Bronchial epithelial cell (primary cell): ENCODE measurements around the gene LNP1. TPM values are rescaled to one million over a fixed set of nuclear protein-coding genes. Genes with fewer than 3 reads are reported as not detected.

ENCODE experiments used
- DNase-seq: peaks from one replicate; pipeline ENCODE4 v3.0.0-alpha.2; 2010; ENCODE audit warnings: low read depth
- FAIRE-seq: peaks from 2 replicates; lab custom pipeline; 2011; peaks lifted over from hg19 to GRCh38; lab: Jason Lieb, UNC
- H3K27me3 ChIP-seq: 2 replicates; pipeline ENCODE4 v1.5.1; 2011; ENCODE audit warnings: low read length; ENCODE audit not compliant: control insufficient read depth, insufficient read depth
- H3K36me3 ChIP-seq: 2 replicates; pipeline ENCODE4 v1.5.1; 2011; ENCODE audit warnings: low read length; ENCODE audit not compliant: control insufficient read depth, insufficient read depth
- H3K4me3 ChIP-seq: 2 replicates; pipeline ENCODE4 v1.5.1; 2011; ENCODE audit warnings: mild to moderate bottlenecking, low read depth, low read length, control low read depth
- total RNA-seq: library from RNA; depleted of rRNA; stranded (reverse); fragments of >200 nt; gene quantifications from 2 replicates; pipeline ENCODE4 v1.2.1, GENCODE V29; 2014
- TF ChIP-seq, protein P1 (sequence below): IDR thresholded peaks from 2 replicates; pipeline ENCODE4 v1.5.1; 2011; ENCODE audit warnings: mild to moderate bottlenecking, moderate library complexity, low read length, control low read depth, inconsistent platforms; ENCODE audit not compliant: insufficient read depth, severe bottlenecking

The LNP1 gene
- total RNA-seq, 1 donor from 2014 or later = 1.1 TPM

DNA sequence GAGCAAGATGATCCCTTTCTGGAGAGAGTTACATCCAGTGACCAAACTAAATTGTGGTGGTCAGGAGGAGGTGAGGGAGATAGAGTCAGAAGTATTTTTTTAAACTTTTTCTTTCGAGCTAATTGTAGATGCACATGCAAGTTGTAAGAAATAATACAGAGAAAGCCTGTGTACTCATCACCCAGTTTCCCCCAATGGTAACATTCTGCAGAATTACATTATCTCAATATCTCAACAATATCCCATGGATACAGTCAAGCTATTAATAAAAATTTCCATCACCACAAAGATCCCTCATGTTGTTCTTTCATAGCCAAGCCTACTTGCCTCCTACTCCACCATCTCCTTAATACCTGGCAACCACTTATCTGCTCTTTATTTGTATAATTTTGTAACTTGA is 87.8 kb downstream of the LNP1 start:
- TF ChIP-seq, protein P1, sequence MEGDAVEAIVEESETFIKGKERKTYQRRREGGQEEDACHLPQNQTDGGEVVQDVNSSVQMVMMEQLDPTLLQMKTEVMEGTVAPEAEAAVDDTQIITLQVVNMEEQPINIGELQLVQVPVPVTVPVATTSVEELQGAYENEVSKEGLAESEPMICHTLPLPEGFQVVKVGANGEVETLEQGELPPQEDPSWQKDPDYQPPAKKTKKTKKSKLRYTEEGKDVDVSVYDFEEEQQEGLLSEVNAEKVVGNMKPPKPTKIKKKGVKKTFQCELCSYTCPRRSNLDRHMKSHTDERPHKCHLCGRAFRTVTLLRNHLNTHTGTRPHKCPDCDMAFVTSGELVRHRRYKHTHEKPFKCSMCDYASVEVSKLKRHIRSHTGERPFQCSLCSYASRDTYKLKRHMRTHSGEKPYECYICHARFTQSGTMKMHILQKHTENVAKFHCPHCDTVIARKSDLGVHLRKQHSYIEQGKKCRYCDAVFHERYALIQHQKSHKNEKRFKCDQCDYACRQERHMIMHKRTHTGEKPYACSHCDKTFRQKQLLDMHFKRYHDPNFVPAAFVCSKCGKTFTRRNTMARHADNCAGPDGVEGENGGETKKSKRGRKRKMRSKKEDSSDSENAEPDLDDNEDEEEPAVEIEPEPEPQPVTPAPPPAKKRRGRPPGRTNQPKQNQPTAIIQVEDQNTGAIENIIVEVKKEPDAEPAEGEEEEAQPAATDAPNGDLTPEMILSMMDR = no peak
- FAIRE-seq (no peak), DNase-seq (no peak)
- Histone ChIP-seq H3K4me3 (no peak overlapping the region), H3K36me3 (no peaks in the 10 kb centered on the region), H3K27me3 (no peaks in the 10 kb centered on the region)

GRCh38 chr3:100492059-100493006 is 91.0 kb downstream of the LNP1 start, which contains the start of gene TMEM45A:
TMEM45A (plus strand) TSS chr3:100492619; CDS start chr3:100555212, 62,593 bp downstream.
- H3K4me3 ChIP-seq = peak within 1 kb of the TSS; percentile 56
- FAIRE-seq = no peak
- TF ChIP-seq, protein P1 = no peak
- no peaks in the 10 kb centered on the region for H3K36me3 ChIP-seq
- no peaks in the 10 kb centered on the region for H3K27me3 ChIP-seq
- peak; percentile 85 for DNase-seq

- no peak overlapping the region for H3K4me3 ChIP-seq
- no peak for FAIRE-seq
- no peaks in the 10 kb centered on the region for H3K27me3 ChIP-seq
- DNase-seq = peak; percentile 42
- H3K36me3 ChIP-seq = no peaks in the 10 kb centered on the region
- TF ChIP-seq, protein P1 = no peak
These were observed 95.4 kb downstream of the LNP1 start for GRCh38 chr3:100496711-100497261.

- no peak overlapping the region for H3K4me3 ChIP-seq
- FAIRE-seq = no peak
- TF ChIP-seq, protein P1 = no peak
- H3K27me3 ChIP-seq = no peaks in the 10 kb centered on the region
- no peaks in the 10 kb centered on the region for H3K36me3 ChIP-seq
- no peak for DNase-seq
These were observed 98.3 kb downstream of the LNP1 start for GRCh38 chr3:100499651-100500050.

DNA sequence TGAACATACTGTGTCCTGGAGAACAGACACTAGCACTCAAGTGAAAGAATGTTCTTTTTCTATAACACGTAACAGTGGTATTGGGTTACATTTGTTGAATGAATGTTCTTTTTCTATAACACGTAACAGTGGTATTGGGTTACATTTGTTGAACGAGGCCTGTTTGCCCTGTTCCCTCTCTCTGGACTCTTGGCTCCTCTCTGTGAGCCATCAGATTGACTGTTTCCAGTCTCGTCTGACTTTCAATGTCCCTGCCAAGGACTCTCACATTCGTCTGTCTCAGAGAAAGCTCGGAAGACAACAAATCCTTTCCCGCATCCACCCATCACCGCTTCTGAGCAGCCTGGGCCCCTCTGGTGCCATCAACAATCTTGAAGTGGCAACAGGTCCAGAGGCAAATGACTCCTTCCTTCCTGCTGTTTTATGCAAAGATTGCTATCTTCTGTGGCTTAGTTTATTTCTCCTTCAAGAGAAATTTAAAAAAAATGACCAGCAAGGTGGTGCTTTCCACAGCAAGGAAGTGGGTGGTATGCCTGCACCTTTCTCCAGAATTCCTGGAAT is 99.1 kb downstream of the LNP1 start:
- DNase-seq = peak; percentile 54
- FAIRE-seq = no peak
- Histone ChIP-seq H3K27me3 (no peaks in the 10 kb centered on the region), H3K36me3 (no peaks in the 10 kb centered on the region), H3K4me3 (no peak overlapping the region)
- TF ChIP-seq, protein P1 = no peak
